AG04449 (cell line): ENCODE measurements around the gene LGR5.

Experiments used
- CTCF ChIA-PET: fragments of 350-600 bp; formaldehyde crosslinking; extraction: SDS; loops from one replicate; lab custom pipeline; 2021; ENCODE audit warnings: antibody characterized with exemption; lab: Yijun Ruan, JAX
- POLR2A ChIA-PET: fragments of 400-600, 350-600 bp; formaldehyde crosslinking; extraction: SDS; loops from one replicate; lab custom pipeline; 2020; ENCODE audit warnings: antibody characterized with exemption, inconsistent platforms; lab: Yijun Ruan, JAX
- DNase-seq: peaks from one replicate; pipeline ENCODE4 v3.0.0-alpha.2; 2010; ENCODE audit warnings: low read depth, low spot score
- H3K4me3 ChIP-seq: 2 replicates; pipeline ENCODE4 v1.5.1; 2011; ENCODE audit warnings: low read depth, mild to moderate bottlenecking, control low read depth, low read length
- CTCF ChIP-seq: IDR thresholded peaks from one replicate; pipeline ENCODE4 v1.5.1; 2011; ENCODE audit warnings: mild to moderate bottlenecking, moderate library complexity, low read length, control low read depth, inconsistent platforms; ENCODE audit not compliant: insufficient read depth; ENCODE audit errors: missing control alignments

The LGR5 gene

GRCh38 chr12:71448150-71448581 lies 8.6 kb downstream of the LGR5 start:
- no peak overlapping the region for H3K4me3 ChIP-seq
- CTCF ChIA-PET = no interaction called here
- TF ChIP-seq CTCF = no peak
- DNase-seq = peak; percentile 26
- POLR2A ChIA-PET = no interaction called here

- ChIA-PET POLR2A (no interaction called here), CTCF (interaction anchor here (0.7 to 0.9 kb wide), 2 partner anchors 12 to 34 kb away, joined by 3 read pairs; no protein-coding TSS in a partner anchor)
- TF ChIP-seq CTCF = no peak
- DNase-seq = no peak
- H3K4me3 ChIP-seq = no peak overlapping the region
Measured at GRCh38 chr12:71449373-71450070, 9.9 kb downstream of the LGR5 start.

- no peak for DNase-seq
- H3K4me3 ChIP-seq = no peak overlapping the region
- CTCF ChIA-PET = no interaction called here
- POLR2A ChIA-PET = no interaction called here
- no peak for TF ChIP-seq CTCF
Measured at GRCh38 chr12:71452006-71452405, 12.4 kb downstream of the LGR5 start.

DNA sequence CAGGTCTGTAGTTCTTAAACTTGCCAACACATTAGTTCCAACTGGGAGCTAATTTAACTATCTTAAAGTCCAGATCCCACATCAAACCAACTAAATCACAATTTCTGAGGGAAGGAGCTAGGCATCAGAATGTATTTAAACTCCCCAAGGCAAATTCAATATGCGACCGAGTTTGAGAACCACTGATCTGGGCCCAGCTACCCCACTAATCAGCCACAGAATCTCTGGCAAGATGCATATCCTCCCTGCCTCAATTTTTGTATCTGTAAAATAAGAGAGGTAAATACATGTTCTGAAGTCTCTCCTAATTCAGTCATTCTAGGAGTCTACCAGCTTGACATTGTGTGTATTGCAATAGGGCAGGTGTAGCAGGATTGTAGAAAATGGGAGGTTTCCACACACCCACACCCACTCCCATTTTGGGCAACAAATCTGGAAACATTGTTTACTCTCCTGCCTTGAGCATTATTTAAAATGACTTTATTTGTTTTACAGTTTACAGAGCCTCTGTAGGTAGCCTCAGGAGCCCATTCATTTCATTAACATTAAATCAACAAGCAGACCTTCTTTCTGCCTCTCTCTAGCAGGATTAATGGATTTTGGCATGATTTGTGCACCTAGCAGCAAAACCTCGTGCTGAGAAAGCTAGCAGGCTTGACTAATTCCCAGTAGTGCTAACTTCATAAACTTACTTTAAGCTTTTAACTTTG lies 15.6 kb downstream of the LGR5 start:
- no peak for TF ChIP-seq CTCF
- H3K4me3 ChIP-seq = no peak overlapping the region
- no peak for DNase-seq
- POLR2A ChIA-PET = no interaction called here
- CTCF ChIA-PET = interaction anchor here (1.2 kb wide), 1 partner anchor 12 kb away, joined by 3 read pairs; no protein-coding TSS in a partner anchor

GRCh38 chr12:71456316-71456715 lies 16.7 kb downstream of the LGR5 start:
- no peak for TF ChIP-seq CTCF
- H3K4me3 ChIP-seq = no peak overlapping the region
- ChIA-PET CTCF (no interaction called here), POLR2A (no interaction called here)
- DNase-seq = no peak

- CTCF ChIA-PET = no interaction called here
- no peak for DNase-seq
- no peak overlapping the region for H3K4me3 ChIP-seq
- POLR2A ChIA-PET = no interaction called here
- TF ChIP-seq CTCF = no peak
Measured at GRCh38 chr12:71456990-71457389, 17.4 kb downstream of the LGR5 start.
